H9 (cell line): Measurements from ENCODE around the gene SHISA7. TPM values are rescaled to one million over a fixed set of nuclear protein-coding genes. Genes with fewer than 3 reads are reported as not detected.

Source experiments
- DNase-seq: peaks from one replicate; pipeline ENCODE4 v3.0.0-alpha.2; 2017
- H2AFZ ChIP-seq: one replicate; pipeline ENCODE4 v1.6.1; 2013; ENCODE audit warnings: mild to moderate bottlenecking, low read length, control low read depth, moderate library complexity
- H2AK5ac ChIP-seq: 2 replicates; pipeline ENCODE4 v1.6.1; 2013; ENCODE audit warnings: low read length, control low read depth, mixed read lengths; ENCODE audit not compliant: insufficient read length
- H2BK120ac ChIP-seq: one replicate; pipeline ENCODE4 v1.6.1; 2013; ENCODE audit warnings: low read depth, mild to moderate bottlenecking, low read length, control low read depth, inconsistent platforms; ENCODE audit not compliant: poor library complexity, severe bottlenecking
- H2BK12ac ChIP-seq: 2 replicates; pipeline ENCODE4 v1.6.1; 2013; ENCODE audit warnings: low read length, control low read depth, mixed read lengths, low read depth; ENCODE audit not compliant: insufficient read length
- H2BK15ac ChIP-seq: 2 replicates; pipeline ENCODE4 v1.6.1; 2013; ENCODE audit warnings: low read depth, low read length, control low read depth
- H2BK20ac ChIP-seq: one replicate; pipeline ENCODE4 v1.6.1; 2013; ENCODE audit warnings: low read depth, mild to moderate bottlenecking, low read length, control low read depth, inconsistent platforms; ENCODE audit not compliant: poor library complexity, severe bottlenecking
- H2BK5ac ChIP-seq: 2 replicates; pipeline ENCODE4 v1.6.1; 2013; ENCODE audit warnings: low read length, control low read depth, mixed read lengths; ENCODE audit not compliant: insufficient read length
- H3K14ac ChIP-seq: 2 replicates; pipeline ENCODE4 v1.6.1; 2013; ENCODE audit warnings: low read length, control low read depth; ENCODE audit not compliant: insufficient read depth
- H3K18ac ChIP-seq: 2 replicates; pipeline ENCODE4 v1.6.1; 2013; ENCODE audit warnings: low read depth, mild to moderate bottlenecking, mixed read lengths, low read length, control low read depth; ENCODE audit not compliant: insufficient read length
- H3K23ac ChIP-seq: 2 replicates; pipeline ENCODE4 v1.6.1; 2013; ENCODE audit warnings: low read length, control low read depth, mixed read lengths, low read depth; ENCODE audit not compliant: insufficient read length
- H3K23me2 ChIP-seq: 2 replicates; pipeline ENCODE4 v1.6.1; 2013; ENCODE audit warnings: low read depth, mild to moderate bottlenecking, mixed read lengths, low read length, control low read depth; ENCODE audit not compliant: insufficient read length, poor library complexity, severe bottlenecking
- H3K27ac ChIP-seq: 2 replicates; pipeline ENCODE4 v1.5.1; 2013; ENCODE audit warnings: low read length, control low read depth, mixed read lengths, low read depth; ENCODE audit not compliant: insufficient read length
- H3K27me3 ChIP-seq: 2 replicates; pipeline ENCODE4 v1.6.1; 2013; ENCODE audit warnings: low read length, control low read depth, inconsistent platforms; ENCODE audit not compliant: insufficient read depth
- H3K4ac ChIP-seq: 2 replicates; pipeline ENCODE4 v1.6.1; 2013; ENCODE audit warnings: low read depth, mild to moderate bottlenecking, control low read depth, inconsistent platforms, low read length, moderate library complexity
- H3K4me1 ChIP-seq: 2 replicates; pipeline ENCODE4 v1.6.1; 2013; ENCODE audit warnings: low read length, control low read depth, inconsistent platforms; ENCODE audit not compliant: insufficient read depth
- H3K4me2 ChIP-seq: 2 replicates; pipeline ENCODE4 v1.6.1; 2013; ENCODE audit warnings: low read length, control low read depth, mixed read lengths; ENCODE audit not compliant: insufficient read length, insufficient read depth
- H3K56ac ChIP-seq: 2 replicates; pipeline ENCODE4 v1.6.1; 2013; ENCODE audit warnings: low read depth, mild to moderate bottlenecking, mixed read lengths, low read length, control low read depth; ENCODE audit not compliant: insufficient read length
- H3K79me1 ChIP-seq: 2 replicates; pipeline ENCODE4 v1.6.1; 2013; ENCODE audit warnings: low read depth, mild to moderate bottlenecking, moderate library complexity, low read length, control low read depth, inconsistent platforms; ENCODE audit not compliant: insufficient read depth, poor library complexity, severe bottlenecking
- H3K79me2 ChIP-seq: 2 replicates; pipeline ENCODE4 v1.6.1; 2013; ENCODE audit warnings: low read length, control low read depth, inconsistent platforms; ENCODE audit not compliant: insufficient read depth
- H3K9ac ChIP-seq: 2 replicates; pipeline ENCODE4 v1.6.1; 2013; ENCODE audit warnings: low read length, control low read depth, mixed read lengths; ENCODE audit not compliant: insufficient read length; ENCODE audit errors: extremely low read depth
- H3K9me3 ChIP-seq: one replicate; pipeline ENCODE4 v1.6.1; 2013; ENCODE audit warnings: low read depth, low read length, inconsistent platforms; ENCODE audit not compliant: control insufficient read depth
- H3T11ph ChIP-seq: one replicate; pipeline ENCODE4 v1.6.1; 2013; ENCODE audit warnings: mild to moderate bottlenecking, low read length, control low read depth, inconsistent platforms
- H4K20me1 ChIP-seq: one replicate; pipeline ENCODE4 v1.6.1; 2013; ENCODE audit not compliant: control insufficient read depth, insufficient read length, insufficient read depth
- H4K5ac ChIP-seq: 2 replicates; pipeline ENCODE4 v1.6.1; 2013; ENCODE audit warnings: low read depth, mild to moderate bottlenecking, mixed read lengths, low read length, control low read depth; ENCODE audit not compliant: insufficient read length
- H4K8ac ChIP-seq: replicated peaks from 2 replicates; pipeline ENCODE4 v1.6.1; 2013; ENCODE audit warnings: low read length, control low read depth, mixed read lengths, low read depth; ENCODE audit not compliant: insufficient read length
- H4K91ac ChIP-seq: 2 replicates; pipeline ENCODE4 v1.6.1; 2013; ENCODE audit warnings: low read depth, mild to moderate bottlenecking, moderate library complexity, mixed read lengths, low read length, control low read depth; ENCODE audit not compliant: insufficient read length
- H3K27ac Mint-ChIP-seq, 3 experiments: 2 replicates in 2 of 3; 3 replicates in 1 of 3; pipeline ENCODE4 v1.8.0; 2020 to 2021; ENCODE audit warnings: mixed read lengths in 3 of 3, mild to moderate bottlenecking in 1 of 3, moderate library complexity in 1 of 3
- H3K27me3 Mint-ChIP-seq: 2 replicates; pipeline ENCODE4 v1.8.0; 2021; ENCODE audit warnings: low read depth, mild to moderate bottlenecking, moderate library complexity, mixed read lengths
- H3K36me3 Mint-ChIP-seq, 3 experiments: 2 replicates in 2 of 3; 3 replicates in 1 of 3; pipeline ENCODE4 v1.8.0; 2020 to 2021; ENCODE audit warnings: low read depth in 3 of 3, mixed read lengths in 3 of 3; ENCODE audit not compliant: insufficient read depth in 1 of 3
- H3K4me1 Mint-ChIP-seq, 2 experiments: 2 replicates each; pipeline ENCODE4 v1.8.0; 2020; ENCODE audit warnings: mixed read lengths in 2 of 2
- H3K4me3 Mint-ChIP-seq, 2 experiments: 2 replicates in 1 of 2; 3 replicates in 1 of 2; pipeline ENCODE4 v1.8.0; 2020 to 2021; ENCODE audit warnings: mild to moderate bottlenecking in 2 of 2, mixed read lengths in 2 of 2, moderate library complexity in 1 of 2
- H3K9me3 Mint-ChIP-seq, 2 experiments: 2 replicates in 1 of 2; 3 replicates in 1 of 2; pipeline ENCODE4 v1.8.0; 2020; ENCODE audit warnings: mild to moderate bottlenecking in 2 of 2, mixed read lengths in 2 of 2, moderate library complexity in 1 of 2
- WGBS: extraction: QIAGEN DNeasy Blood & Tissue Kit; methylation state at CpG from one replicate; pipeline ENCODE4 v1.1.7; 2013; ENCODE audit warnings: missing lambda C conversion rate, low lambda C conversion rate, mixed read lengths; ENCODE audit not compliant: insufficient read length; ENCODE audit errors: extremely low coverage; 5-methylcytosine and 5-hydroxymethylcytosine counted together
- total RNA-seq: library from RNA; stranded (reverse); gene quantifications from 2 replicates; pipeline ENCODE4 v1.2.1, GENCODE V29; 2021
- TF ChIP-seq, protein P1 (sequence below): fragments of 200-600 bp; sonication (generic); conservative IDR thresholded peaks from 3 replicates; pipeline ENCODE4 v1.8.0; 2021; ENCODE audit warnings: antibody characterized with exemption, mild to moderate bottlenecking

The SHISA7 gene
- total RNA-seq, 1 experiment from 2014 or later = 0.31 TPM

DNA sequence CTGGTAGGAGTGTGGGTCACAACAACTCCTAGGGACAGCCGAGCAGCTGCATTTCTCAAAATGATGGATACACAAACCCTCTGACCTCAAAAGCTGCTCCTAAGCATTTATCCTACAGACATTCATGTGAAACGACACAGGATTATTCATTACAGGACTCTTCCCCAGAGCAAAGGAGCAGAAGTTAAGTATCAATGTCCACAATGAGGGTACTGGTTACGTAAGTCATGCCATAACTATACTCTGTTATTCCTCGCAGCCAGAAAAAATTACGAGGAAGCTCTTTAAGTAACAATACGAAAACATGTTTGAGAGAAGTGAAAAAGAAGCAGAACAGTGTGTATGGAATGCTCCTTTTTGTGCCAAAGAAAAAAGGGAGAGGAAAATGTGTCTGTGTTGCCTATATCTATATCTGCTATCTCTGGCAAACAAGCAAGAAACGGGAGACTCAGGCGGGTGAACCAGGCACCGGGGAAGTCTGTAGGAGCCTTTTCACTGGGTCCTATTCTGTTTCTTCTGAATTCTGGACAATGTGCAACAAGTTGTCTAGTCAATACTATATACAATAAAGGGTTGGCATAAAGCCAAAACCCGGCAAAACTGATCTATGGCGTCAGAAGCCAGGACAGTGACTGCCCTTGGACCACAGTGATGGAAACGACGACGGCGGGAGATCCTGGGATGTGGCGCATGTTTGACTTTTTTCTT, 17.0 kb upstream of the SHISA7 start:
- peaks cover 5% of the 10 kb centered on the region for H3K23me2 ChIP-seq
- H3T11ph ChIP-seq = no peak overlapping the region
- H3K27ac ChIP-seq = no peak overlapping the region
- H2BK20ac ChIP-seq = no peak overlapping the region
- TF ChIP-seq, protein P1, sequence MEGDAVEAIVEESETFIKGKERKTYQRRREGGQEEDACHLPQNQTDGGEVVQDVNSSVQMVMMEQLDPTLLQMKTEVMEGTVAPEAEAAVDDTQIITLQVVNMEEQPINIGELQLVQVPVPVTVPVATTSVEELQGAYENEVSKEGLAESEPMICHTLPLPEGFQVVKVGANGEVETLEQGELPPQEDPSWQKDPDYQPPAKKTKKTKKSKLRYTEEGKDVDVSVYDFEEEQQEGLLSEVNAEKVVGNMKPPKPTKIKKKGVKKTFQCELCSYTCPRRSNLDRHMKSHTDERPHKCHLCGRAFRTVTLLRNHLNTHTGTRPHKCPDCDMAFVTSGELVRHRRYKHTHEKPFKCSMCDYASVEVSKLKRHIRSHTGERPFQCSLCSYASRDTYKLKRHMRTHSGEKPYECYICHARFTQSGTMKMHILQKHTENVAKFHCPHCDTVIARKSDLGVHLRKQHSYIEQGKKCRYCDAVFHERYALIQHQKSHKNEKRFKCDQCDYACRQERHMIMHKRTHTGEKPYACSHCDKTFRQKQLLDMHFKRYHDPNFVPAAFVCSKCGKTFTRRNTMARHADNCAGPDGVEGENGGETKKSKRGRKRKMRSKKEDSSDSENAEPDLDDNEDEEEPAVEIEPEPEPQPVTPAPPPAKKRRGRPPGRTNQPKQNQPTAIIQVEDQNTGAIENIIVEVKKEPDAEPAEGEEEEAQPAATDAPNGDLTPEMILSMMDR = no peak
- H3K36me3 Mint-ChIP-seq = peaks cover 8 to 14% (median 8%) of the 10 kb centered on the region in 3 experiments; a peak in 6 of 7 replicates
- no peak for DNase-seq
- peaks cover 6% of the 10 kb centered on the region for H3K27me3 Mint-ChIP-seq
- peaks cover 0 to 3% of the 10 kb centered on the region in 2 experiments; a peak in 1 of 5 replicates for H3K9me3 Mint-ChIP-seq
- no peak overlapping the region for H4K8ac ChIP-seq
- no peaks in the 10 kb centered on the region for H3K79me1 ChIP-seq
- peaks cover 19 to 34% of the 10 kb centered on the region in 2 experiments for H3K4me1 Mint-ChIP-seq
- peak overlapping the region; percentile 43 for H3K4me2 ChIP-seq
- H2AFZ ChIP-seq = no peak overlapping the region
- H4K5ac ChIP-seq = no peak overlapping the region
- H3K79me2 ChIP-seq = 0 out of 2 replicates have a peak, but pooled peaks cover 4% of the 10 kb centered on the region
- H3K14ac ChIP-seq = no peak overlapping the region
- no peak overlapping the region for H3K18ac ChIP-seq
- no peak overlapping the region for H2AK5ac ChIP-seq
- H3K27ac Mint-ChIP-seq = peak overlapping the region in 1 of 3 experiments; percentile 34; a peak in 1 of 7 replicates
- no peak overlapping the region for H3K56ac ChIP-seq
- no peak overlapping the region for H4K91ac ChIP-seq
- H3K9me3 ChIP-seq = no peaks in the 10 kb centered on the region
- no peak overlapping the region for H3K9ac ChIP-seq
- no peaks in the 10 kb centered on the region for H3K27me3 ChIP-seq
- WGBS = no CpG with 5 or more reads among the region's 16 CpGs
- no peak overlapping the region for H3K23ac ChIP-seq
- H3K4me1 ChIP-seq = peaks cover 5% of the 10 kb centered on the region; the same call in 1 of the 2 replicates
- H4K20me1 ChIP-seq = no peaks in the 10 kb centered on the region
- no peak overlapping the region for H2BK12ac ChIP-seq
- H2BK15ac ChIP-seq = no peak overlapping the region
- H3K4me3 Mint-ChIP-seq = peak overlapping the region; percentile 84 to 90
- H2BK120ac ChIP-seq = no peak overlapping the region
- no peak overlapping the region for H3K4ac ChIP-seq
- no peak overlapping the region for H2BK5ac ChIP-seq
